ENCODE data around the gene UNC13D.
"Not testable (repeated sequence)": the region's sequence is repeated elsewhere in the genome, so short reads cannot be mapped to it uniquely, and the experiment has no call there.

Gene UNC13D

DNA sequence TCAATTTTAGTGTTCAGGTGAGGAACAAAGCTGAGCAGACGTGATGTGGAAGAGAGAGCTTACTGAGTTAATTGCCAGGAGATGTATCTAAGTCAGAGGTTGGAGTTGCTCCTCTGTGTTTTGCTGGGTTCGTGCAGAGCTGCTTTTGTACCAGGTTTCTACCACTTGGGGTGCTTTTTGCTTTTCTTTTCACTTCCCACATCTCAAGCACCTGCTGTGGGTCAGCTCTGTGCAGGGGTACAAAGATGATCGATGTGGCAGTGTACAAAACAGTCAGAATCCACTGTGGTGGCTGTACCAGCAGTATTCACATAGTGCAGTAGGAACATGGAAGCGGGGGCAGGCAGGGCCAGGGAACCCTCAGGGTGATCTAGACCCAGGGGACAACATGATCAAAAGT, 44.8 kb downstream of the UNC13D start:
- DNase-seq (ENCODE audit: low read depth in 2 of 2), result no peak

- no peak for DNase-seq (ENCODE audit: low read depth in 2 of 2)
Measured at GRCh38 chr17:75795820-75796607, 48.2 kb downstream of the UNC13D start.

DNA sequence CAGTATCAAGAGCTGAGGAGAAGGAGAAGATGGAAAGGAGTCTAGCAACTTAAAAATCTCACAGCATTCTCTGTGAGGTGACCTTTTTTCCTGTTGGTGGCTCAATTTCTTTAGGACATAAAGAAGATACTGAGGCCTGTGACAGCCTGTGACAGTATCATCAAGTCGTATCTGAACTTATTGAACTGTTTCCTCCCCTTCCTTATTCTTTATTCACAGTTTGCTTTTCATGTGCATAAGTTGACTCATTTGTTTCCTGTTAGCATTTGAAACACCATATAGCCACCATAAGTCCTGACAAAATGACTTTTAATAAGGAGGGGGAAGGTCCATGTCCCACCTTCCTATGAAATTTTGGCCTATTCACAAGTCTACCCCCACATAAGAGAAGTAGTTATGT, 50.7 kb downstream of the UNC13D start:
- DNase-seq (ENCODE audit: low read depth in 2 of 2), result no peak

GRCh38 chr17:75791254-75791653, 53.0 kb downstream of the UNC13D start:
- no peak for DNase-seq (ENCODE audit: low read depth in 2 of 2)

- peak in 1 of 2 donors; percentile 80 for DNase-seq (ENCODE audit: low read depth in 2 of 2)
Measured at GRCh38 chr17:75785016-75785890, 59.0 kb downstream of the UNC13D start.

DNA sequence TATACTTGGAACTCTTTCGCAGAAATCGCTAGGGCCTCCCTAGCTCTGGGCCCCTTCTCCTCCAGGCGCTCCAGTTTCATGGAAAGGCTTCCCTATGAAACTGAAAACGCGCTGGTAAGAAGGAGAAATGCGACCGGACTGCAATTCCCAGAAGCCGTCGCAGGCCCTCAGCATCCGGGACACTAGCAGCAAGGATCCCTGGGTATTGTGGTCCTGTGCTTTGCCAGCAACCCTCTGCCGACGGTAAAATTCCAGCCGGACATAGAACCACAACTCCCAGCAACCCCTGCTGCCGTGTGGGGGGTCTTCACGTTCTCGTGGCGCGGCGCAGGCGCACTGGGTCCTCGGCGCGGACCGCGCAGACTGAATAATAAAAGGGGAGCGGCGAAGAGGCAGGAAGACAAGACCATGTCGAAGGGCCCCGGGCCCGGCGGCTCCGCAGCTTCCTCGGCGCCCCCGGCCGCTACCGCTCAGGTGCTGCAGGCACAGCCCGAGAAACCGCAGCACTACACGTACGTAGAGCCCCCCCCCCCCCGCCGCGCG, 59.7 kb downstream of the UNC13D start, which contains the start of gene UNK:
Gene UNK, plus strand, starts transcription at position 334 of the 543 bp plus-strand sequence. Its CDS starts 75 bp downstream, at position 409.
- DNase-seq (ENCODE audit: low read depth in 2 of 2), result peak; percentile 86 to 88

GRCh38 chr17:75783803-75784472, 60.3 kb downstream of the UNC13D start:
- DNase-seq (ENCODE audit: low read depth in 2 of 2), result no peak

DNA sequence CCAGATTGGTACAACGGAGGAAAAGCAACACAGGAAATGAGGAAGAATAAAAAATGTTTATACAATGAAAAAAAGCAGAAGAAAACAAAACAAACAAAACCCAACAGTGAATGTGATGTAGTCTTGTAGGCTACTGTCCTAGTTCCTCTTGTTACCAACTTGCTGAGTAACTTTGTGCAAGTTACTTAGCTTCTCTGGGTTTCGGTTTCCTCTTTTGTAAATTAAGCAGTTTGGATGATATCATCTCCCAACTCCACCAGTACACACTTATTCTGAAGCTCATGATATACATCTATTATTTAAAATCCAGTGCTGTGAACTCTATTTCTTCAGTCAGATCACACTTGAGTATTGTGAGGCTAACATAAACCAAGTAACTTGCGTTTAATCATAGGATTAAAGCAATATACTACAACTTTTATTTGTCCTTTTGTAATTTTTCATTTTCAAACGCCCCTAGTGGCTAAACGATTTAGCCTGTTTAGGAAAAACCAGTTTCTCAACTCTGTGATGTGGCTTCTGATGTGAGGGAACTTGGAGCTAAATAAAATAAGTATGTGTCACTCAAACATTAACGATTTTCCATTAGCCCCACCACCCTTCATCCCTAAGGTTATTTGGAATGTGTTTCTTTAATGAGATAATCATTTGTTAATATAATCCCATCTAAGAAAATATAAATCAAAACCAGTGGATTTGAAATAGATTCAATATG, 61.0 kb downstream of the UNC13D start:
- DNase-seq (ENCODE audit: low read depth in 2 of 2), result no peak

DNA sequence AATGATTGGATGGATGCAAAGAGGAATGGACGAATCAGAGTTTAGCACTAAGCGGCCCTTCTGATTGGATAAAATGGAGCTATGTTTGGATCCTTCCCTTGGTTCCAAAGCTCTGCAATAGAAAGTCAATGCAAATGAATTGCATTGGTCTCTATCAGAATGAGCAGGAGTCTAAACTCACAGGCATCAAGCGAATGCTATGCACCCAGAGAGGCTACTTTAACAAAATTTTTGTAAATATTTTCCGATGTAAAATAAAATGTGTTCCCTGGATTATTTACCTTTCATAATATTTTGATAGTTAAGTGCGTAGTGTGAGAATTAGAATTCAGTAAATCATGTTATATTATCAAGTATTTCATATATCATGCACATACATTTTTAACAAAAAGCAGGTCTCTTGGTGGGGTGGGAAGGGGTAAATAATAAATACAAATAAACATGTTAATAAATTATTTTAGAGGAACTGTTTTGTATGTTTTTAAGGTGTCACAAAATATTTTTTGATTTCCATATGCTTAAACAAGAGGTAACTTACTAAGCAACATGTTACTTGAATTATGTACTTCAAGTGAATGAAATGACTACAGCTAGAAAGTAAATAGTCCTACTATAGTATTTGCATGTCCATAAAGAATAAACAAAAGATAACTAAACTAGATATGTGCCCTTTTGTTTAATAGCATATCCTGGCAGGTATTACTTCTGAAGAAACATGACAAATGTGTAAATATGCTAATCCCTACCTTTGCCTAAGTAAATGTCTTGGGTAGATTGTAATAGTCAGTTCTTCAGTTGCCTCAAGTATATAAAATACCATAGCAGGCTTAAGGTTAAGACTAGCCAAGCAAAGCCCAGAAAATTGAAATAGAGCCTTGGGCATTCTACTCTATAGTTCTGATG, 64.0 kb downstream of the UNC13D start:
- no peak for DNase-seq (ENCODE audit: low read depth in 2 of 2)

DNA sequence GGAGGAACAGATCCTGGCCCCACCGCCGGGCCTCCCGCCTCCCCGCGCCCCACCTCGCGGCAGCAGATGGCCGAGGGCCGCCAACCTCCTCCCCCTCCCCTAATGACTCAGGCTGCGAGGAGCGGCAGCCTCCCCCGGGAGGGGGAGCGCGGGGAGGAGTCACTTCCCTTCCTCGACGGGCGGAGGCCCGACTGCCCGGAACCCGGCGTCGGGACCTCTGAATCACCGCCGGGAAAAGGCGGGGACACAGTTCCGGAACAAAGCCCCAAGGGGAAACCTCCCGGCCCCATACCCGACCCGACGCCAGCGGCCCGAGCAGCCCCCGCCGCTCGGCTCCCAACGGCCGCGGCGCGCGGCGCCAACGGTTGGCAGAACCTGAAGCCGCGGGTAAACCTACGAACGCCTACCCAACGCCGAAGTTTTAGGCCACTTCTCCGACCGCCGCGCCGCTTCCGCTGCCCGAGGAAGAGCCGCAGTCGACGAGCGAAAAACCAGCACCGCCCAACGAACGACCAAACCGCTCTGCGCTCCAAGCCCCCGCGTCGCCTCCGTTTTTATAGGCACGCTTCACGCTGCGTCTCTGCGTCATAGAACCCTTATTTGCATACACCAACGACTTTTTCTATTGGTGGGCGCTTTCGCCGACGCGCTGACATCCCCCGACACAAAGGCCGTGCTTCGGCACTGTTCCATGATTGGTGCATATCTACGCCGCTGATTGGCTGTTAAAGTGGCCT, 64.8 kb downstream of the UNC13D start:
- DNase-seq (ENCODE audit: low read depth in 2 of 2), result peak; percentile 81 to 83

GRCh38 chr17:75778861-75779249, 65.3 kb downstream of the UNC13D start:
- DNase-seq (ENCODE audit: low read depth in 2 of 2), result peak; percentile 44 to 48

DNA sequence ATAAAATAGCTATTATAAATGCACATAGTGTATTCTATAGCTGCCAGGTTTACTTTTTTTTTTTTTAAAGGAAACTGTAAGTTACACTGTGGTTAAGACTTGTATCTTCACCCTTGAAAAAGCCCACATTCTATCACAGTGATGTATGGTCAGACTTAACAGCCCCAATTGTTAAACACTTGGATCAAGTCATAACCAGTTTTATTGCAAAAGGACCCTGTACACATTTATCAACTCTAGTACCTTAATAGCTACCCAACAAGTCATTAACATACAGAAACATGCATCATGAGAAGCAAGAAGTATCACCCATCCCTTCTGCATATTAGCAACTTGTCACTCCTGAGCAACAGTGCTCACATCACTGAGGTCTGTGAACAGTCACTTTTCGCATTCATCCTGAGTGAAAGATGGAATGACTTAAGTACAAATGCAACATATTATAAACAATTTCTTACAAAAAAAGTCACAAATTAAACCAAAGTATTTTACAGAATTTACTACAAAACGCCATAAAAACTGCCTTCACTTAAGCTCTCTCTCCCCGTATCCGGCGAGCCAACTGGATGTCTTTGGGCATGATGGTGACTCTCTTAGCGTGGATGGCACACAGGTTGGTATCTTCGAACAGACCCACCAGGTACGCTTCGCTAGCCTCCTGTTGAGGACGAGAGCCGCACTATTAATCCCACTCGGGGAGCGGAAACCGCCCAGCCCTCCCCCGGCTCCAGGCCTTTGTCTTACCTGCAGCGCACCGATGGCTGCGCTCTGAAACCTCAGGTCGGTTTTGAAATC, 65.9 kb downstream of the UNC13D start:
- DNase-seq (ENCODE audit: low read depth in 2 of 2), result not testable (repeated sequence)

DNA sequence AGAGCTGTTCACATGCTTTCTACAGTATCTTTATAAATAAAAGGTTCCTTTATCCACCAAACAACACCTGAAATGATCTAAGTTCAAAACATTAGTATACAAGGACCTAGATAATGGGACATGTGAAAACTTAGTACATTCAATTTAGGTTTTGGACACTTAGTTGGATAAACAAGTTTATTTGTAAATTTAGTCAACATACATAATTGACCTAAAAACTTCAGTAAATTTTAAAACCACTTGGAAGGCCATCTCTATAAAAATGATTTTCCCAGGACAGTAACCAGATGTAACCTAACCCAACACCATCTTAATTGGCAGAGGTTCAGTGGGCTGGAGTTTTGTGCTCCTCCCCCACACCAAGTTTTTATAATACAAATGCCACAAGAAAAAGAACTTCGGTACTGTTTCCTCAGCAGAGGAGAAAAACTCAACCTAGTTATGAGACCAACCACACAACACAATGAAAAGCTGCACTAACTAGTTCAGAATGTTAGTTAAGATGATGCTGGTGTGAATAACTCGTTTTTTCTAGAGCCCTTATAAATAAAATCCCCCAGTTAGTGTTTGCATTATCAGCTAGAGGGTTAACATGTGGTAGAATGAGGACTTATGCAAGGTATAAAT, 66.8 kb downstream of the UNC13D start:
- no peak for DNase-seq (ENCODE audit: low read depth in 2 of 2)

Data from stimulated activated CD8-positive, alpha-beta memory T cell treated with anti-CD3 and anti-CD28 coated beads, Interleukin-7, amount 100 ng/mL, for 1 hour (primary cell).